ENCODE measurements around the gene ATRAID. TPM values are rescaled to one million over a fixed set of nuclear protein-coding genes. Genes with fewer than 3 reads are reported as not detected.
A peak's percentile ranks its signal among the peaks of the same experiment; 100 is the strongest.

Gene ATRAID
- total and polyA plus RNA-seq, 2 of the 8 experiments (the other 6 are each of a cell fraction or from before 2014, with no cell fraction given) = 109 to 280 TPM

DNA sequence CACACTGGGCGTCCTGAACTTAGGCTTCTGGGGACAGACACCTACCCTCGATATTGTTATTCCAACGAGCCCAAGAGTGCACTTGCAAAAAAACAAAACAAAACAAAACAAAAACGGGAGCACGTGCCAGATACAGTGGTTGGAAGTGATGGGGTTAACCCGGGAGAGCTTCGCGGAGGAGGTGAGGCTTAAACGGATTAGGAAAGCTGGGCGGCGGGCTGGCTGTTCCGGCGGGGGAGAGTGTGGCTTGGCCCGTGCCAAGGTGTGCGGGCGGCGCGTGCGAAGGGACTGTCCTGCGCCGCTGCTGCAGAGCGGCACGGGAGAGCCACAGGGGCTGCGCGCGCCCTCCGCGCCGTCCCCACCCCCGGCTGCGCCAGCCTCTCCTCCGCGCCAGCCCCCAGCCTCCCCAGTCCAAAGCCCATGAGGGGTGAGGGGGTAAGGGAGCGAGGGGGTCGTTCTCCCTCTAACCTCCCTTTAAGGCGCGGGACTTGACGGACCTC, 52.5 kb downstream of the ATRAID start (continued):
- TF ChIP-seq RNF2 (IDR thresholded peaks at IDR 0.05; ENCODE audit: borderline replicate concordance, low read depth, low read length, missing control alignments, poor library complexity, severe bottlenecking) (peak; percentile 77), SP2 (IDR thresholded peaks at IDR 0.05; ENCODE audit: low read length) (no peak), KDM5A (IDR thresholded peaks at IDR 0.05; ENCODE audit: low read length) (no peak)
- TF ChIP-seq, protein P1, sequence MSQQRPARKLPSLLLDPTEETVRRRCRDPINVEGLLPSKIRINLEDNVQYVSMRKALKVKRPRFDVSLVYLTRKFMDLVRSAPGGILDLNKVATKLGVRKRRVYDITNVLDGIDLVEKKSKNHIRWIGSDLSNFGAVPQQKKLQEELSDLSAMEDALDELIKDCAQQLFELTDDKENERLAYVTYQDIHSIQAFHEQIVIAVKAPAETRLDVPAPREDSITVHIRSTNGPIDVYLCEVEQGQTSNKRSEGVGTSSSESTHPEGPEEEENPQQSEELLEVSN (IDR thresholded peaks at IDR 0.05) = peak; percentile 84

All from H1 (cell line).